Right atrium auricular region (tissue), 2 donors: ENCODE results near the gene MAGI1. TPM values are rescaled to one million over a fixed set of nuclear protein-coding genes. Genes with fewer than 3 reads are reported as not detected.

Experiments
- DNase-seq: peaks from one replicate; pipeline ENCODE4 v3.0.0-alpha.2; 2019; ENCODE audit warnings: low spot score
- H3K27ac ChIP-seq, 2 donors: fragments of 200-600 bp; sonication (generic); 1 replicate in 1 of 2; 2 replicates in 1 of 2; pipeline ENCODE4 v1.5.1; 2016 to 2019
- H3K27me3 ChIP-seq, 2 donors: fragments of 200-600 bp; sonication (generic); one replicate each; pipeline versions ENCODE4 v1.5.1 to v1.6.0; 2017 to 2019
- H3K36me3 ChIP-seq: fragments of 200-600 bp; sonication (generic); one replicate; pipeline ENCODE4 v1.5.1; 2016
- H3K4me1 ChIP-seq, 2 donors: fragments of 200-600 bp; sonication (generic); one replicate each; pipeline versions ENCODE4 v1.5.1 to v1.6.0; 2017 to 2019
- H3K4me3 ChIP-seq, 2 donors: fragments of 200-600 bp; sonication (generic); 1 replicate in 1 of 2; 2 replicates in 1 of 2; pipeline ENCODE4 v1.5.1; 2017 to 2019; ENCODE audit warnings: mild to moderate bottlenecking in 1 of 2, moderate library complexity in 1 of 2
- H3K9me3 ChIP-seq, 2 donors: fragments of 200-600 bp; sonication (generic); one replicate each; pipeline ENCODE4 v1.5.1; 2019
- total RNA-seq, 2 donors: library from RNA; depleted of rRNA; stranded (reverse); fragments of >200 nt; gene quantifications; one replicate each; pipeline ENCODE4 v1.1.0, GENCODE V29; 2016
- TF ChIP-seq, protein P1 (sequence below), 2 donors: fragments of 200-600 bp; sonication (generic); IDR thresholded peaks; one replicate each; pipeline ENCODE4 v1.5.1; 2019; ENCODE audit warnings: antibody characterized with exemption in 2 of 2

MAGI1 gene
- total RNA-seq, 2 donors from 2014 or later: 28.5 to 34.8 TPM

DNA sequence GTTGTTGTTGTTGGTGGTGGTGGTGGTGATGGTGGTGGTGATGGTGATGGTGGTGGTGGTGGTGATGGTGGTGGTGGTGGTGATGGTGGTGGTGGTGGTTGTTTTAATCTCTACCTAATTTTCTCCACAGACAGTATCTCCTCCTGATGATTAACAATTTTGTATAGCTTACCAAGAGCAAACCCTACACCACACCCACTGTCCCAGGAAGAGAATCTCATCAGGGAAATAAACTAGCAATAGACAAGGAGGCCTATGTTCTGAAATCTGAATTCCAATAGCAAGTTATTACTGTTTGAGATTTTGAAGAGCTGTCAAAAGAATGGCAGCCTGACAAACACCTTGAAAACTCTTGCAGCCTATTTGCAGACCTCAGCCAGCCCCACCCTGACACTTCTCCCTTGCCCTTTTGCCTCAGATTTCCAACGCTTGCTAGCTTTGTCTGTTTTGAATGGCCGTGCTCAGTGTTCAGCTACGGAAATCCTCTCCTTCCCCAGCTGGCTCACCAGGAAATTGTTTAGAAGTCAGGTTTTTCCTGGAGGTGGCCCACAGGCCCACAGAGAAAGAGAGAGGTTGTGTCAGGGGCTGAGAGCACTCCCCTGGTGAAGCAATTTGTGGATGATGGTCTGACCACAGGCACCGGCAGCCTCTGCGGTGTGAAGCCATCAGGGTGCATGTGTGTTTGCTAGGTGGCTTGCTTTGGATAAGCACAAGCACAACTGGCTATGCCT lies 101.6 kb downstream of the MAGI1 start:
- Histone ChIP-seq H3K36me3 (no peaks in the 10 kb centered on the region), H3K27me3 (no peaks in the 10 kb centered on the region), H3K4me3 (no peak overlapping the region), H3K4me1 (peaks cover 0 to 46% of the 10 kb centered on the region in 2 donors), H3K9me3 (peaks cover 0 to 7% of the 10 kb centered on the region in 2 donors), H3K27ac (peak overlapping the region in 1 of 2 donors; percentile 7)
- TF ChIP-seq, protein P1, sequence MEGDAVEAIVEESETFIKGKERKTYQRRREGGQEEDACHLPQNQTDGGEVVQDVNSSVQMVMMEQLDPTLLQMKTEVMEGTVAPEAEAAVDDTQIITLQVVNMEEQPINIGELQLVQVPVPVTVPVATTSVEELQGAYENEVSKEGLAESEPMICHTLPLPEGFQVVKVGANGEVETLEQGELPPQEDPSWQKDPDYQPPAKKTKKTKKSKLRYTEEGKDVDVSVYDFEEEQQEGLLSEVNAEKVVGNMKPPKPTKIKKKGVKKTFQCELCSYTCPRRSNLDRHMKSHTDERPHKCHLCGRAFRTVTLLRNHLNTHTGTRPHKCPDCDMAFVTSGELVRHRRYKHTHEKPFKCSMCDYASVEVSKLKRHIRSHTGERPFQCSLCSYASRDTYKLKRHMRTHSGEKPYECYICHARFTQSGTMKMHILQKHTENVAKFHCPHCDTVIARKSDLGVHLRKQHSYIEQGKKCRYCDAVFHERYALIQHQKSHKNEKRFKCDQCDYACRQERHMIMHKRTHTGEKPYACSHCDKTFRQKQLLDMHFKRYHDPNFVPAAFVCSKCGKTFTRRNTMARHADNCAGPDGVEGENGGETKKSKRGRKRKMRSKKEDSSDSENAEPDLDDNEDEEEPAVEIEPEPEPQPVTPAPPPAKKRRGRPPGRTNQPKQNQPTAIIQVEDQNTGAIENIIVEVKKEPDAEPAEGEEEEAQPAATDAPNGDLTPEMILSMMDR (IDR thresholded peaks at IDR 0.05): no peak
- DNase-seq: no peak

DNA sequence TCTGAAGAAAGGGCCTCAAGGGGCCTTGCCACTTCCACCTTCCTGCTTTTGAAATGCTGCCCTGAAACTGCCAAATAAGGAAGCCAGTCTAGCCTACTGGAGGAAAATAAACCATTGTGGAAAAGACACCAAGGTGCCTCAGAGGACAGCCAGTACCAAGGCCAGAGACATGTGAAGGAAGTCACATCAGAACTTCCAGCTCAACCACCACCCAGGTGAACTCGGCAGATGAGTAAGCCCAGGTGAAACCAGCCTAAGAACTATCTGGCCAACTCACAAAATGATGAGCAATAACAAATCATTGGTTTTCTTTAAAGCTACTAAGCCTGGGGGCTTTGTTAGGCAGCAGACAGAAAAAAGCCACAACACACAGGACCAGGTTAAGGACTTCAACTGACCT lies 103.0 kb downstream of the MAGI1 start:
- H3K27ac ChIP-seq: no peak overlapping the region
- DNase-seq: no peak
- TF ChIP-seq, protein P1 (IDR thresholded peaks at IDR 0.05): no peak
- H3K27me3 ChIP-seq: no peaks in the 10 kb centered on the region
- peaks cover 0 to 36% of the 10 kb centered on the region in 2 donors for H3K4me1 ChIP-seq
- H3K36me3 ChIP-seq: no peaks in the 10 kb centered on the region
- peaks cover 0 to 7% of the 10 kb centered on the region in 2 donors for H3K9me3 ChIP-seq
- no peak overlapping the region for H3K4me3 ChIP-seq

DNA sequence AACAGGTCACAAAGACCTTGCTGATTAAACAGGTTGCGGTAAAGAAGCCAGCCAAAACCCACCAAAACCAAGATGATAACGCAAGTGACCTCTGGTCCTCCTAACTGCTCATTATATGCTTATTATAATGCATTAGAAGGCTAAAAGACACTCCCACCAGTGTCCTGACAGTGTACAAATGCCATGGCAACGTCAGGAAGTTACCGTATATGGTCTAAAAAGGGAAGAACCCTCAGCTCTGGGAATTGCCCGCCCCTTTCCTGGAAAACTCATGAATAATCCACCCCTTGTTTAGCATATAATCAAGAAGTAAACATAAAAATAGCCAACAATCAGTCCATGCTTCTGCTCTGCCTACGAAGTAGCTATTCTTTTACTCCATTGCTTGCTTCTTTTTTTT lies 108.1 kb downstream of the MAGI1 start:
- Histone ChIP-seq H3K36me3 (no peaks in the 10 kb centered on the region), H3K4me1 (peaks cover 0 to under 1% of the 10 kb centered on the region in 2 donors), H3K27me3 (no peaks in the 10 kb centered on the region), H3K4me3 (no peak overlapping the region), H3K9me3 (peaks cover 0 to 7% of the 10 kb centered on the region in 2 donors), H3K27ac (no peak overlapping the region)
- no peak for DNase-seq
- TF ChIP-seq, protein P1 (IDR thresholded peaks at IDR 0.05): no peak

DNA sequence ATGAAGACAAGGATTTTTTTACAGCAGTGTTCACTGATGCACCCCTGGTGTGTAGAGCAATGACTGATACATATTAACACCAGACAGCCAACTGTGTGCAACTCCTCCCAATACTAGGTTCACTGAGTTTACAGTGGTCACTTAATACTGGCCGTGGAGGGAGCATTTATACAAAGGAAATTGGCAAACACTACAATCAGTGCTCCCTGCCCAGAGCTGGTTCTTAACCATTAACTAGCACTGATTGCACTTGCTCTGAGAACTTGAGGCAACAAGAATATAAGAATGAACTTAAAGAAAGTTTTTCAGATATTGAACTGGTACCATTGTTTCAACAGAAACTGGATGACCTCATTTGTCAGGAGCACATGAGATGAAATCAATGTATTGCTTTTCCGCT lies 110.6 kb downstream of the MAGI1 start:
- DNase-seq: no peak
- TF ChIP-seq, protein P1 (IDR thresholded peaks at IDR 0.05): no peak
- no peaks in the 10 kb centered on the region for H3K27me3 ChIP-seq
- H3K27ac ChIP-seq: no peak overlapping the region
- no peaks in the 10 kb centered on the region for H3K4me1 ChIP-seq
- H3K9me3 ChIP-seq: peaks cover 0 to 2% of the 10 kb centered on the region in 2 donors
- no peaks in the 10 kb centered on the region for H3K36me3 ChIP-seq
- no peak overlapping the region for H3K4me3 ChIP-seq

DNA sequence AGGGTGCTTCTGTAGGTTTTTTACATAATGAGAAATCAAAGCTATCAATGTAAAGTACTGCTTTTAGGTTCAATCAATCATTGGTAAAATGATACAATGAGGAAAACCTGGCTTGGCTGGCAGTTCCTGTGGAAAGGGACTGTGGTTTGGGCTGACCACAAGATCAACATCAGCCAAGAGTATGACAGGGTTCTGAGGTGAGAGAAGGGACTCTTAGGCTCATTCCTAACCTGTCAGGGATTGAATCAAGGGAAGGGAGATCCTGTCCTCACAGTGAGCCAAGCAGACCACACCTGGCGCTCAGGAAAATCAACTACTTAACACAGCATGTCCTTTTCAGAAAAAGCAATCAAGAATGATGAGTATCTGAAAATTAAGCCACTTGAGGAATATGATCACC lies 111.1 kb downstream of the MAGI1 start:
- no peaks in the 10 kb centered on the region for H3K27me3 ChIP-seq
- H3K4me1 ChIP-seq: peaks cover 0 to under 1% of the 10 kb centered on the region in 2 donors
- DNase-seq: no peak
- H3K36me3 ChIP-seq: no peaks in the 10 kb centered on the region
- no peaks in the 10 kb centered on the region for H3K9me3 ChIP-seq
- H3K4me3 ChIP-seq: no peak overlapping the region
- TF ChIP-seq, protein P1 (IDR thresholded peaks at IDR 0.05): no peak
- H3K27ac ChIP-seq: no peak overlapping the region
